CD14-positive monocyte (primary cell): ENCODE measurements around the gene BRIP1. TPM values are rescaled to one million over a fixed set of nuclear protein-coding genes. Genes with fewer than 3 reads are reported as not detected.

Experiments
- DNase-seq, 3 donors: peaks; one replicate each; pipeline ENCODE4 v3.0.0-alpha.2; 2011 to 2022
- H2AFZ ChIP-seq: 2 replicates; pipeline ENCODE4 v1.6.0; 2012; ENCODE audit warnings: mild to moderate bottlenecking, low read depth, low read length, inconsistent platforms; ENCODE audit not compliant: insufficient read depth, poor library complexity, severe bottlenecking
- H3K27ac ChIP-seq, 2 donors: 1 replicate in 1 of 2; 2 replicates in 1 of 2; pipeline ENCODE4 v1.5.1; 2012 to 2013; ENCODE audit warnings: low read length in 2 of 2, control low read depth in 1 of 2, inconsistent platforms in 1 of 2, low read depth in 1 of 2, mild to moderate bottlenecking in 1 of 2
- H3K27me3 ChIP-seq, 2 donors: one replicate each; pipeline versions ENCODE4 v1.6.0 to v1.6.1; 2011 to 2013; ENCODE audit warnings: low read length in 2 of 2; ENCODE audit not compliant: control insufficient read depth in 2 of 2, insufficient read depth in 2 of 2
- H3K36me3 ChIP-seq, 2 donors: replicated peaks in 1 of 2; 1 replicate in 1 of 2; 2 replicates in 1 of 2; pipeline versions ENCODE4 v1.5.1 to v1.6.1; 2012 to 2013; ENCODE audit warnings: low read length in 2 of 2, control low read depth in 1 of 2, inconsistent platforms in 1 of 2, mild to moderate bottlenecking in 1 of 2; ENCODE audit not compliant: insufficient read depth in 2 of 2, control insufficient read depth in 1 of 2
- H3K4me1 ChIP-seq, 2 donors: 1 replicate in 1 of 2; 2 replicates in 1 of 2; pipeline versions ENCODE4 v1.5.1 to v1.6.1; 2012 to 2013; ENCODE audit warnings: low read length in 2 of 2, control low read depth in 1 of 2, inconsistent platforms in 1 of 2, mild to moderate bottlenecking in 1 of 2, moderate library complexity in 1 of 2; ENCODE audit not compliant: insufficient read depth in 2 of 2, control insufficient read depth in 1 of 2
- H3K4me2 ChIP-seq: replicated peaks from 2 replicates; pipeline ENCODE3; 2012; ENCODE audit warnings: low read length, moderate library complexity, mild to moderate bottlenecking; ENCODE audit not compliant: poor library complexity, severe bottlenecking; ENCODE audit errors: extremely low read depth
- H3K4me3 ChIP-seq, 3 experiments: fragments of 200-600 bp in 1 of 3; sonication (generic) in 1 of 3; replicated peaks in 1 of 3; 1 replicate in 2 of 3; 2 replicates in 1 of 3; pipeline ENCODE4 v1.5.1; 2011 to 2013; ENCODE audit warnings: low read length in 3 of 3, mild to moderate bottlenecking in 3 of 3, control low read depth in 2 of 3, low read depth in 2 of 3, inconsistent platforms in 1 of 3, moderate library complexity in 1 of 3
- H3K79me2 ChIP-seq: 2 replicates; pipeline ENCODE4 v1.6.0; 2012; ENCODE audit warnings: mild to moderate bottlenecking, control low read depth, inconsistent platforms, low read length, moderate library complexity; ENCODE audit not compliant: insufficient read depth
- H3K9ac ChIP-seq: 2 replicates; pipeline ENCODE4 v1.6.0; 2017; ENCODE audit warnings: low read length, mild to moderate bottlenecking; ENCODE audit not compliant: insufficient read depth, poor library complexity, severe bottlenecking
- H3K9me3 ChIP-seq, 2 donors: replicated peaks in 1 of 2; 1 replicate in 1 of 2; 2 replicates in 1 of 2; pipeline versions ENCODE4 v1.5.1 to v1.6.1; 2012 to 2013; ENCODE audit warnings: low read length in 2 of 2, control low read depth in 1 of 2; ENCODE audit not compliant: control insufficient read depth in 1 of 2, insufficient read depth in 1 of 2
- H4K20me1 ChIP-seq: 2 replicates; pipeline ENCODE4 v1.6.0; 2012; ENCODE audit warnings: mild to moderate bottlenecking, low read length, control low read depth, moderate library complexity; ENCODE audit not compliant: insufficient read depth
- H3K27ac Mint-ChIP-seq, 7 donors: one replicate each; pipeline ENCODE4 v1.8.0; 2020; ENCODE audit warnings: mild to moderate bottlenecking in 7 of 7, mixed read lengths in 7 of 7, moderate library complexity in 6 of 7, inconsistent platforms in 2 of 7
- H3K27me3 Mint-ChIP-seq, 3 donors: one replicate each; pipeline ENCODE4 v1.8.0; 2021 to 2022; ENCODE audit warnings: low read depth in 3 of 3, mild to moderate bottlenecking in 3 of 3, mixed read lengths in 3 of 3, moderate library complexity in 3 of 3, inconsistent platforms in 1 of 3
- H3K36me3 Mint-ChIP-seq, 2 donors: one replicate each; pipeline ENCODE4 v1.8.0; 2020; ENCODE audit warnings: mixed read lengths in 2 of 2, inconsistent platforms in 1 of 2, mild to moderate bottlenecking in 1 of 2
- H3K4me1 Mint-ChIP-seq: one replicate; pipeline ENCODE4 v1.8.0; 2020; ENCODE audit warnings: mild to moderate bottlenecking, mixed read lengths
- H3K4me3 Mint-ChIP-seq, 2 donors: one replicate each; pipeline ENCODE4 v1.8.0; 2020; ENCODE audit warnings: mild to moderate bottlenecking in 2 of 2, mixed read lengths in 2 of 2, moderate library complexity in 1 of 2
- H3K9me3 Mint-ChIP-seq, 7 donors: one replicate each; pipeline ENCODE4 v1.8.0; 2020 to 2022; ENCODE audit warnings: mixed read lengths in 7 of 7, mild to moderate bottlenecking in 6 of 7, moderate library complexity in 6 of 7, inconsistent platforms in 2 of 7
- CTCF ChIP-seq: fragments of 200-600 bp; IDR thresholded peaks from one replicate; pipeline ENCODE4 v1.8.0; 2022; ENCODE audit warnings: antibody characterized with exemption, mild to moderate bottlenecking
- WGBS: methylation state at CpG from one replicate; pipeline ENCODE4 v1.1.5; 2013; ENCODE audit warnings: missing lambda C conversion rate; ENCODE audit not compliant: insufficient coverage; 5-methylcytosine and 5-hydroxymethylcytosine counted together
- intact Hi-C, 2 donors: fragments of 100-400 bp; cut with micrococcal nuclease; formaldehyde crosslinking; loops; one replicate each; pipeline versions ENCODE4 v1.15.0 to v1.15.1; 2023
- polyA plus RNA-seq, 3 donors: library from polyadenylated mRNA; depleted of rRNA in 1 of 3; unstranded in 2 of 3; stranded (reverse) in 1 of 3; fragments of 300-500 nt in 2 of 3; fragments of >200 nt in 1 of 3; fragmentation: Illumina TruSeq in 2 of 3; gene quantifications; 1 replicate in 2 of 3; 2 replicates in 1 of 3; pipeline ENCODE4 v1.2.3, GENCODE V29; 2012 to 2021

BRIP1 gene
- polyA plus RNA-seq, 3 donors = 0.11 to 0.12 TPM; not detected in 1

GRCh38 chr17:61744252-61744651 lies 119.1 kb downstream of the BRIP1 start:
- intact Hi-C loops = no loop called here
- Histone ChIP-seq H3K9me3 (peaks cover 0 to 17% of the 10 kb centered on the region in 2 donors), H3K4me3 (no peak overlapping the region), H3K27me3 (no peaks in the 10 kb centered on the region), H3K79me2 (no peaks in the 10 kb centered on the region), H4K20me1 (no peaks in the 10 kb centered on the region), H3K4me1 (no peaks in the 10 kb centered on the region), H3K36me3 (peaks cover 8 to 66% of the 10 kb centered on the region in 2 donors), H3K27ac (no peak overlapping the region), H3K9ac (no peak overlapping the region), H3K4me2 (no peak overlapping the region), H2AFZ (no peak overlapping the region)
- no peaks in the 10 kb centered on the region for H3K27me3 Mint-ChIP-seq
- no peak for TF ChIP-seq CTCF
- no peak overlapping the region for H3K4me3 Mint-ChIP-seq
- no peak overlapping the region for H3K27ac Mint-ChIP-seq
- no peak for DNase-seq
- H3K36me3 Mint-ChIP-seq = peaks cover 56 to 73% of the 10 kb centered on the region in 2 donors
- WGBS = 100% methylated on average over 1 of the region's 3 CpGs
- H3K4me1 Mint-ChIP-seq = no peaks in the 10 kb centered on the region
- H3K9me3 Mint-ChIP-seq = peaks cover 5 to 33% (median 19%) of the 10 kb centered on the region in 7 donors

- no peak for DNase-seq
- no peak overlapping the region for H3K9ac ChIP-seq
- no peaks in the 10 kb centered on the region for H3K79me2 ChIP-seq
- intact Hi-C loops = no loop called here
- no peak overlapping the region for H2AFZ ChIP-seq
- no peak overlapping the region for H3K27ac ChIP-seq
- peaks cover 5 to 31% (median 18%) of the 10 kb centered on the region in 7 donors for H3K9me3 Mint-ChIP-seq
- no peak overlapping the region for H3K4me3 Mint-ChIP-seq
- peaks cover 0 to 17% of the 10 kb centered on the region in 2 donors for H3K9me3 ChIP-seq
- no peaks in the 10 kb centered on the region for H4K20me1 ChIP-seq
- no peak overlapping the region for H3K4me3 ChIP-seq
- H3K27ac Mint-ChIP-seq = no peak overlapping the region
- peaks cover 12 to 68% of the 10 kb centered on the region in 2 donors for H3K36me3 ChIP-seq
- no peaks in the 10 kb centered on the region for H3K27me3 Mint-ChIP-seq
- WGBS = 100% methylated on average over 3 of the region's 6 CpGs
- no peak for TF ChIP-seq CTCF
- H3K4me1 Mint-ChIP-seq = no peaks in the 10 kb centered on the region
- no peaks in the 10 kb centered on the region for H3K4me1 ChIP-seq
- no peaks in the 10 kb centered on the region for H3K27me3 ChIP-seq
- H3K36me3 Mint-ChIP-seq = peaks cover 57 to 73% of the 10 kb centered on the region in 2 donors
- no peak overlapping the region for H3K4me2 ChIP-seq
These were observed 119.6 kb downstream of the BRIP1 start for GRCh38 chr17:61743766-61744165.
